ENCODE measurements around the gene GLIPR1L1.

DNA sequence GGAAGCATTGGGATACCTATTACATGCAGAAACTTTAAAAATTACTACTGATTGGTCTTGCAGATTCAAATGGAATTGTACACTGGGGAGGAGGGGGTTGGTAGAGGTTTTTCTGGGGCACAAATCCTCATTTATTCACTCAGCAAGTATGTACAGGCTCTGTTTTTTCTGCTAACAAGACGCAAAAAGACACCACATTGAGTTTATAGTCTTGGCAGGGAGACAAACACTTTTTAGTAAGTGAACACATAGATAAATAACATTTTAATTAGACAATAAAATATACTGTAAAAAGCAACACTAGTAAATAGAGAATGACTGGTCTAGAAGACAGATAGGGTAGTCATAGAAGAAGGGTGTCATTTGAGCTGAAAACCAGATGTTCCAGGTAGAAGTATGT is 80.2 kb downstream of the GLIPR1L1 start:
- no peak for TF ChIP-seq POLR2A (IDR thresholded peaks at IDR 0.05; ENCODE audit: low read length)
- no peak for TF ChIP-seq GATA1 (IDR thresholded peaks at IDR 0.05; ENCODE audit: low read depth, low read length)

Measured in erythroblast (primary cell).